ENCODE measurements around the gene RPAIN. TPM values are rescaled to one million over a fixed set of nuclear protein-coding genes. Genes with fewer than 3 reads are reported as not detected.

The RPAIN gene
- total and polyA plus RNA-seq, 2 experiments from 2014 or later, result 69.7 to 115 TPM

DNA sequence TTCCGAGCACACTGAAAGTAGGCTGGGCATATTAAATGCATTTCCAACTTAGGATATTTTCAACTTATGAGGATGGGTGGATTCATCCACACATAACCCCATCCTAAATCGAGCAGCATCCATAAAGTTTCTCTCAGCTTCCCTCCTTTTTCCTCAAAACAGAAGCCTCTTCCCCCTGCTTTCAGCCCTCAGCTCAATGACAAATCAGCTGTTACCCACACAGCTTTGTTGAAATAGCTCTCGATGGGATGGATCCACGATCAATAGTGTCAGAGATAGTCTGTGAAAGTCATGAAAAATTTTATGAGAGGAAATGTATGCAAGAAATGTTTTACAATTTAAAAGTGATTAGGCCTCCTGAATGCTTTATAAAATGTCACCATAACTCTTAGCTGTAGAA is 46.3 kb downstream of the RPAIN start (continued):
- TF ChIP-seq, protein P1, sequence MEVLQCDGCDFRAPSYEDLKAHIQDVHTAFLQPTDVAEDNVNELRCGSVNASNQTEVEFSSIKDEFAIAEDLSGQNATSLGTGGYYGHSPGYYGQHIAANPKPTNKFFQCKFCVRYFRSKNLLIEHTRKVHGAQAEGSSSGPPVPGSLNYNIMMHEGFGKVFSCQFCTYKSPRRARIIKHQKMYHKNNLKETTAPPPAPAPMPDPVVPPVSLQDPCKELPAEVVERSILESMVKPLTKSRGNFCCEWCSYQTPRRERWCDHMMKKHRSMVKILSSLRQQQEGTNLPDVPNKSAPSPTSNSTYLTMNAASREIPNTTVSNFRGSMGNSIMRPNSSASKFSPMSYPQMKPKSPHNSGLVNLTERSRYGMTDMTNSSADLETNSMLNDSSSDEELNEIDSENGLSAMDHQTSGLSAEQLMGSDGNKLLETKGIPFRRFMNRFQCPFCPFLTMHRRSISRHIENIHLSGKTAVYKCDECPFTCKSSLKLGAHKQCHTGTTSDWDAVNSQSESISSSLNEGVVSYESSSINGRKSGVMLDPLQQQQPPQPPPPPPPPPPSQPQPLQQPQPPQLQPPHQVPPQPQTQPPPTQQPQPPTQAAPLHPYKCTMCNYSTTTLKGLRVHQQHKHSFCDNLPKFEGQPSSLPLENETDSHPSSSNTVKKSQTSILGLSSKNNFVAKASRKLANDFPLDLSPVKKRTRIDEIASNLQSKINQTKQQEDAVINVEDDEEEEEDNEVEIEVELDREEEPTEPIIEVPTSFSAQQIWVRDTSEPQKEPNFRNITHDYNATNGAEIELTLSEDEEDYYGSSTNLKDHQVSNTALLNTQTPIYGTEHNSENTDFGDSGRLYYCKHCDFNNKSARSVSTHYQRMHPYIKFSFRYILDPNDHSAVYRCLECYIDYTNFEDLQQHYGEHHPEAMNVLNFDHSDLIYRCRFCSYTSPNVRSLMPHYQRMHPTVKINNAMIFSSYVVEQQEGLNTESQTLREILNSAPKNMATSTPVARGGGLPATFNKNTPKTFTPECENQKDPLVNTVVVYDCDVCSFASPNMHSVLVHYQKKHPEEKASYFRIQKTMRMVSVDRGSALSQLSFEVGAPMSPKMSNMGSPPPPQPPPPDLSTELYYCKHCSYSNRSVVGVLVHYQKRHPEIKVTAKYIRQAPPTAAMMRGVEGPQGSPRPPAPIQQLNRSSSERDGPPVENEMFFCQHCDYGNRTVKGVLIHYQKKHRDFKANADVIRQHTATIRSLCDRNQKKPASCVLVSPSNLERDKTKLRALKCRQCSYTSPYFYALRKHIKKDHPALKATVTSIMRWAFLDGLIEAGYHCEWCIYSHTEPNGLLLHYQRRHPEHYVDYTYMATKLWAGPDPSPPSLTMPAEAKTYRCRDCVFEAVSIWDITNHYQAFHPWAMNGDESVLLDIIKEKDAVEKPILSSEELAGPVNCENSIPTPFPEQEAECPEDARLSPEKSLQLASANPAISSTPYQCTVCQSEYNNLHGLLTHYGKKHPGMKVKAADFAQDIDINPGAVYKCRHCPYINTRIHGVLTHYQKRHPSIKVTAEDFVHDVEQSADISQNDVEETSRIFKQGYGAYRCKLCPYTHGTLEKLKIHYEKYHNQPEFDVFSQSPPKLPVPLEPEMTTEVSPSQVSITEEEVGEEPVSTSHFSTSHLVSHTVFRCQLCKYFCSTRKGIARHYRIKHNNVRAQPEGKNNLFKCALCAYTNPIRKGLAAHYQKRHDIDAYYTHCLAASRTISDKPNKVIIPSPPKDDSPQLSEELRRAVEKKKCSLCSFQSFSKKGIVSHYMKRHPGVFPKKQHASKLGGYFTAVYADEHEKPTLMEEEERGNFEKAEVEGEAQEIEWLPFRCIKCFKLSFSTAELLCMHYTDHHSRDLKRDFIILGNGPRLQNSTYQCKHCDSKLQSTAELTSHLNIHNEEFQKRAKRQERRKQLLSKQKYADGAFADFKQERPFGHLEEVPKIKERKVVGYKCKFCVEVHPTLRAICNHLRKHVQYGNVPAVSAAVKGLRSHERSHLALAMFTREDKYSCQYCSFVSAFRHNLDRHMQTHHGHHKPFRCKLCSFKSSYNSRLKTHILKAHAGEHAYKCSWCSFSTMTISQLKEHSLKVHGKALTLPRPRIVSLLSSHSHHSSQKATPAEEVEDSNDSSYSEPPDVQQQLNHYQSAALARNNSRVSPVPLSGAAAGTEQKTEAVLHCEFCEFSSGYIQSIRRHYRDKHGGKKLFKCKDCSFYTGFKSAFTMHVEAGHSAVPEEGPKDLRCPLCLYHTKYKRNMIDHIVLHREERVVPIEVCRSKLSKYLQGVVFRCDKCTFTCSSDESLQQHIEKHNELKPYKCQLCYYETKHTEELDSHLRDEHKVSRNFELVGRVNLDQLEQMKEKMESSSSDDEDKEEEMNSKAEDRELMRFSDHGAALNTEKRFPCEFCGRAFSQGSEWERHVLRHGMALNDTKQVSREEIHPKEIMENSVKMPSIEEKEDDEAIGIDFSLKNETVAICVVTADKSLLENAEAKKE (CRISPR knock-in tag; IDR thresholded peaks at IDR 0.05), result no peak
- TF ChIP-seq NANOG (IDR thresholded peaks at IDR 0.05; ENCODE audit: borderline replicate concordance) (no peak), POLR2AphosphoS5 (IDR thresholded peaks at IDR 0.05; ENCODE audit: low read depth) (no peak), EZH2 (IDR thresholded peaks at IDR 0.05; ENCODE audit: low read depth, unreplicated experiment) (no peak), ZNF114 (CRISPR knock-in tag; IDR thresholded peaks at IDR 0.05) (no peak), CREB1 (CRISPR knock-in tag; IDR thresholded peaks at IDR 0.05; ENCODE audit: low read depth) (no peak), EZH2phosphoT487 (IDR thresholded peaks at IDR 0.05; ENCODE audit: unreplicated experiment) (no peak), JUNB (IDR thresholded peaks at IDR 0.05; ENCODE audit: unreplicated experiment) (no peak), ZNF331 (CRISPR knock-in tag; IDR thresholded peaks at IDR 0.05; ENCODE audit: low read depth) (no peak), STAT1 (IDR thresholded peaks at IDR 0.05; ENCODE audit: unreplicated experiment) (no peak)
- TF ChIP-seq, protein P2, sequence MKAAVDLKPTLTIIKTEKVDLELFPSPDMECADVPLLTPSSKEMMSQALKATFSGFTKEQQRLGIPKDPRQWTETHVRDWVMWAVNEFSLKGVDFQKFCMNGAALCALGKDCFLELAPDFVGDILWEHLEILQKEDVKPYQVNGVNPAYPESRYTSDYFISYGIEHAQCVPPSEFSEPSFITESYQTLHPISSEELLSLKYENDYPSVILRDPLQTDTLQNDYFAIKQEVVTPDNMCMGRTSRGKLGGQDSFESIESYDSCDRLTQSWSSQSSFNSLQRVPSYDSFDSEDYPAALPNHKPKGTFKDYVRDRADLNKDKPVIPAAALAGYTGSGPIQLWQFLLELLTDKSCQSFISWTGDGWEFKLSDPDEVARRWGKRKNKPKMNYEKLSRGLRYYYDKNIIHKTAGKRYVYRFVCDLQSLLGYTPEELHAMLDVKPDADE (IDR thresholded peaks at IDR 0.05), result no peak
- TF ChIP-seq, protein P3, sequence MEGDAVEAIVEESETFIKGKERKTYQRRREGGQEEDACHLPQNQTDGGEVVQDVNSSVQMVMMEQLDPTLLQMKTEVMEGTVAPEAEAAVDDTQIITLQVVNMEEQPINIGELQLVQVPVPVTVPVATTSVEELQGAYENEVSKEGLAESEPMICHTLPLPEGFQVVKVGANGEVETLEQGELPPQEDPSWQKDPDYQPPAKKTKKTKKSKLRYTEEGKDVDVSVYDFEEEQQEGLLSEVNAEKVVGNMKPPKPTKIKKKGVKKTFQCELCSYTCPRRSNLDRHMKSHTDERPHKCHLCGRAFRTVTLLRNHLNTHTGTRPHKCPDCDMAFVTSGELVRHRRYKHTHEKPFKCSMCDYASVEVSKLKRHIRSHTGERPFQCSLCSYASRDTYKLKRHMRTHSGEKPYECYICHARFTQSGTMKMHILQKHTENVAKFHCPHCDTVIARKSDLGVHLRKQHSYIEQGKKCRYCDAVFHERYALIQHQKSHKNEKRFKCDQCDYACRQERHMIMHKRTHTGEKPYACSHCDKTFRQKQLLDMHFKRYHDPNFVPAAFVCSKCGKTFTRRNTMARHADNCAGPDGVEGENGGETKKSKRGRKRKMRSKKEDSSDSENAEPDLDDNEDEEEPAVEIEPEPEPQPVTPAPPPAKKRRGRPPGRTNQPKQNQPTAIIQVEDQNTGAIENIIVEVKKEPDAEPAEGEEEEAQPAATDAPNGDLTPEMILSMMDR (conservative IDR thresholded peaks at IDR 0.05; ENCODE audit: low read depth in 2 of 2), result no peak
